ENCODE results near the gene INHBA.

The INHBA gene

GRCh38 chr7:41702635-41703371 lies at the start of gene INHBA:
Gene INHBA (minus strand): TSS chr7:41703090. CDS start chr7:41700374, 2,716 bp downstream.
- DNase-seq: peak; percentile 98

- no peak for DNase-seq
Observed at GRCh38 chr7:41752615-41753014, 49.7 kb upstream of the INHBA start.

- peak; percentile 43 for DNase-seq
Observed at GRCh38 chr7:41750661-41751540, 48.0 kb upstream of the INHBA start.

GRCh38 chr7:41747961-41748360 lies 45.1 kb upstream of the INHBA start:
- DNase-seq: no peak

GRCh38 chr7:41745451-41745850 lies 42.6 kb upstream of the INHBA start:
- no peak for DNase-seq

- DNase-seq: no peak
Observed at GRCh38 chr7:41744161-41744560, 41.3 kb upstream of the INHBA start.

- DNase-seq: peak; percentile 28
Observed at GRCh38 chr7:41742401-41743020, 39.6 kb upstream of the INHBA start.

GRCh38 chr7:41738806-41739205 lies 35.9 kb upstream of the INHBA start:
- DNase-seq: peak; percentile 62

GRCh38 chr7:41738336-41738735 lies 35.4 kb upstream of the INHBA start:
- peak; percentile 36 for DNase-seq

GRCh38 chr7:41735206-41735605 lies 32.3 kb upstream of the INHBA start:
- peak; percentile 58 for DNase-seq

- DNase-seq: peak; percentile 81
Observed at GRCh38 chr7:41732843-41733306, 30.0 kb upstream of the INHBA start.

GRCh38 chr7:41732436-41732785 lies 29.5 kb upstream of the INHBA start:
- no peak for DNase-seq

GRCh38 chr7:41731493-41732435 lies 28.9 kb upstream of the INHBA start:
- DNase-seq: peak; percentile 97

- DNase-seq: no peak
Observed at GRCh38 chr7:41730668-41731067, 27.8 kb upstream of the INHBA start.

- peak; percentile 68 for DNase-seq
Observed at GRCh38 chr7:41730161-41730560, 27.3 kb upstream of the INHBA start.

- peak; percentile 51 for DNase-seq
Observed at GRCh38 chr7:41729059-41729458, 26.2 kb upstream of the INHBA start.

- DNase-seq: no peak
Observed at GRCh38 chr7:41725013-41725412, 22.1 kb upstream of the INHBA start.

GRCh38 chr7:41720886-41721285 lies 18.0 kb upstream of the INHBA start:
- no peak for DNase-seq

- no peak for DNase-seq
Observed at GRCh38 chr7:41720046-41720445, 17.2 kb upstream of the INHBA start.

- no peak for DNase-seq
Observed at GRCh38 chr7:41716691-41717090, 13.8 kb upstream of the INHBA start.

GRCh38 chr7:41715000-41715399 lies 12.1 kb upstream of the INHBA start:
- no peak for DNase-seq
